ENCODE results near the gene NR3C2.

DNA sequence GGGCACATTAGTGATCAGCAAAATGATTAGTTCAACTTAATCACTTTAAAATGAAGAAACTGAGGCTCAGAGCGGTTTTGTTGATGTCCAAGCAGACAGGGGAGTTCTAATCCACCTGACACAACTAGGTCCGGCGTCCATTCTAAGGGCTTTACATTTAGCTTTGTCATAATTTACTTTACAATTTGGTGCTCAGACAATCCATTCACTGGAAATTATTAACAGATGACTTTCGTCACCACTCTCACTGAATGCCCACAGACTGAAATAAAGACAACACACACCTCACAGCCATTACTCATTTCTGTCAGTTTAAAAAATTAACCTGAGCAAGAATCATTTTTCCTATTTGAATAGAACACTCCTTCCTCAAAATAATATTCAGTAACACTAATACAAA is 10.8 kb downstream of the NR3C2 start:
- TF ChIP-seq POLR2AphosphoS5 (IDR thresholded peaks at IDR 0.05; ENCODE audit: low read depth, low read length) (no peak), POLR2A (IDR thresholded peaks at IDR 0.05; ENCODE audit: low read depth, low read length) (no peak), TAF1 (IDR thresholded peaks at IDR 0.05; ENCODE audit: low read depth, low read length) (no peak)
